Measurements from ENCODE around the gene SELENOK. TPM values are rescaled to one million over a fixed set of nuclear protein-coding genes. Genes with fewer than 3 reads are reported as not detected.
A peak's percentile ranks its signal among the peaks of the same experiment; 100 is the strongest.
"Not testable (repeated sequence)": the region's sequence is repeated elsewhere in the genome, so short reads cannot be mapped to it uniquely, and the experiment has no call there.

The SELENOK gene
- total RNA-seq, 2 donors from 2014 or later, result 46.0 to 52.9 TPM

DNA sequence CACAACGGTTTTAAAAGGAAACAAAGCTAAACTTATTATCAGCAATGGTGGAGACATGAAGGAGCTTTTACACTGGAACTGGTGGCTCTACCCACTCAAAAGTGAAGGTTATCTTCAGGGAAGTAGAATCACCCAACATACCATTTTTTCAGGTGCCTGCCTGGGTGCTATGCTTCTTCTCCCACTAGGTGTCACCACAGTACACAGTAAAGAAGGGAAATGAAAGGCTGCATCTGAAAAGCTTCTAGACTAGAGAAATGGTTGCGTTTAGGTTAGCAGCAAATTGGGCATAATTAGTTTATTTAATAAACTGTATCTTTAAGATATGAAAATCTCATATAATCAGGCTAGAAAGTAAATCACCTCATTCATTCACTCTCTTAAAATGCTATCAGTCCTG, 47.0 kb upstream of the SELENOK start:
- peak; percentile 71 for TF ChIP-seq CTCF (IDR thresholded peaks at IDR 0.05)
- Histone ChIP-seq H3K4me3 (no peak overlapping the region), H3K9ac (ENCODE audit: low read depth in 2 of 2, low read length in 2 of 2) (no peak overlapping the region), H3K27me3 (peaks cover 3% of the 10 kb centered on the region), H3K9me3 (no peaks in the 10 kb centered on the region), H3K4me1 (no peaks in the 10 kb centered on the region), H3K36me3 (no peaks in the 10 kb centered on the region), H3K27ac (no peak overlapping the region)
- intact Hi-C loops (cut with DNase I), result loop anchor here (5.0 to 10.0 kb wide), 2 partner anchors 206 to 489 kb away; no protein-coding TSS in a partner anchor
- DNase-seq, result peak; percentile 47

GRCh38 chr3:53936347-53936746, 44.7 kb upstream of the SELENOK start:
- no peak overlapping the region for H3K4me3 ChIP-seq
- H3K36me3 ChIP-seq, result no peaks in the 10 kb centered on the region
- intact Hi-C loops (cut with DNase I), result loop anchor here (5.0 to 10.0 kb wide), 2 partner anchors 208 to 491 kb away; no protein-coding TSS in a partner anchor
- H3K9ac ChIP-seq (ENCODE audit: low read depth in 2 of 2, low read length in 2 of 2), result no peak overlapping the region
- no peak for DNase-seq
- no peak overlapping the region for H3K27ac ChIP-seq
- no peaks in the 10 kb centered on the region for H3K9me3 ChIP-seq
- H3K4me1 ChIP-seq, result no peaks in the 10 kb centered on the region
- H3K27me3 ChIP-seq, result peaks cover 3% of the 10 kb centered on the region
- no peak for TF ChIP-seq CTCF (IDR thresholded peaks at IDR 0.05)

DNA sequence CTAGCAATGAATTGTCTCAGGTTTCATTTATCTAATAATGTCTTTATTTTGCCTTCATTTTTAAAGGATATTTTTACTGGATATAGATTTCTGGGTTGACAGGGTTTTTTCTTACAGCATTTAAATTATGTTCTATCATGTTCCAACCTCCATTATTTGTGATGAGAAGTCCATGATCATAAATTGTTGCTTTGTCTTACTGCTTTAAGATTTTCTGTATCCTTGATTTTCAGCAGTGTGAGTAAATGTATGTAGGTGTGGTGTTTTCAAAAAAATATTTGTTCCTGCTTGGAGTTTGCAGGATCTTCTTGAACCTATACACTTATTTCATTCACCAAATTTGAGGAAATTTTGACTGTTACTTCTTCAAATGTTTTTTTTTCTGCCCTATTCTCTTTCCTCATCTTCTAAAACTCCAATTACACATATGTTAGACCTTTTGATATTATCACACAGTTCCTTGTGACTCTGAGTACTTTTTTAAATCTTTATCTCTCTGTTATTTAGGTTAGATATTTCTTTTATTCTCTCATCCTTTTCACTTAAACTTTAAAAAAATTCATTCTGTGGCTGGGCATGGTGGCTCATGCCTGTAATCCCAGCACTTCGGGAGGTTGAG, 43.7 kb upstream of the SELENOK start:
- no peak for DNase-seq
- H3K9ac ChIP-seq (ENCODE audit: low read depth in 2 of 2, low read length in 2 of 2), result no peak overlapping the region
- H3K4me1 ChIP-seq, result no peaks in the 10 kb centered on the region
- H3K9me3 ChIP-seq, result no peaks in the 10 kb centered on the region
- H3K27ac ChIP-seq, result no peak overlapping the region
- TF ChIP-seq CTCF (IDR thresholded peaks at IDR 0.05), result no peak
- H3K4me3 ChIP-seq, result no peak overlapping the region
- intact Hi-C loops (cut with DNase I), result loop anchor here (5.0 to 10.0 kb wide), 2 partner anchors 209 to 492 kb away; no protein-coding TSS in a partner anchor
- no peaks in the 10 kb centered on the region for H3K36me3 ChIP-seq
- H3K27me3 ChIP-seq, result peaks cover 3% of the 10 kb centered on the region

- H3K36me3 ChIP-seq; H3K4me3 ChIP-seq; H3K27ac ChIP-seq; H3K9ac ChIP-seq (ENCODE audit: low read depth in 2 of 2, low read length in 2 of 2); intact Hi-C loops (cut with DNase I); H3K4me1 ChIP-seq; H3K9me3 ChIP-seq; H3K27me3 ChIP-seq: not testable (repeated sequence)
- DNase-seq, result peak; percentile 31
These were observed 35.7 kb upstream of the SELENOK start for GRCh38 chr3:53927208-53927872.

- H3K27ac ChIP-seq, result no peak overlapping the region
- intact Hi-C loops (cut with DNase I), result no loop called here
- H3K4me1 ChIP-seq, result no peaks in the 10 kb centered on the region
- H3K36me3 ChIP-seq, result no peaks in the 10 kb centered on the region
- no peak overlapping the region for H3K9ac ChIP-seq (ENCODE audit: low read depth in 2 of 2, low read length in 2 of 2)
- H3K4me3 ChIP-seq, result no peak overlapping the region
- no peak for DNase-seq
- no peaks in the 10 kb centered on the region for H3K27me3 ChIP-seq
- TF ChIP-seq CTCF (IDR thresholded peaks at IDR 0.05), result peak; percentile 32
- no peaks in the 10 kb centered on the region for H3K9me3 ChIP-seq
These were observed 29.6 kb upstream of the SELENOK start for GRCh38 chr3:53921296-53921695.

DNA sequence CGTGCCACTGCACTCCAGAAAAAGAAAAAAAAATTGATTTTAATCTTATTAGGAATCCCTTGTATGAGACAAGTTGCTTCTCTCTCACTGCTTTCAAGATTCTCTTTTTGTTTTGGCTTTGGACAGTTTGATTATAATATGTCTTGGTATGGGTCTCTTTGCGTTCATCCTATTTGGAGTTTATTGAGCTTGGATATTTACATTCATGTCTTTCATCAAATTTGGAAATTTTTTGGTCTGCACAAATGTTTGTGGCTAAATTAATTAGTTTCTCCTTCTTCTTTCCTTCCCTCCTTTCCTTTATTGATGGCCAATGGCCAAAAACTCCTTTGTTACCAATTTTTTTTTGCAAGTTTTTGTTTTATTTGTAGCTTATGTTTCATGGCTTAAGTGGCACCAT, 28.1 kb upstream of the SELENOK start:
- no peak for DNase-seq
- intact Hi-C loops (cut with DNase I), result loop anchor here (10.0 kb wide), 1 partner anchor 195 kb away; no protein-coding TSS in a partner anchor
- no peak overlapping the region for H3K27ac ChIP-seq
- TF ChIP-seq CTCF (IDR thresholded peaks at IDR 0.05), result no peak
- H3K27me3 ChIP-seq, result no peaks in the 10 kb centered on the region
- no peaks in the 10 kb centered on the region for H3K4me1 ChIP-seq
- no peaks in the 10 kb centered on the region for H3K36me3 ChIP-seq
- no peak overlapping the region for H3K4me3 ChIP-seq
- no peak overlapping the region for H3K9ac ChIP-seq (ENCODE audit: low read depth in 2 of 2, low read length in 2 of 2)
- H3K9me3 ChIP-seq, result no peaks in the 10 kb centered on the region

Data from colonic mucosa (tissue), 4 donors.